B cell (primary cell): Measurements from ENCODE around the gene DAB1. TPM values are rescaled to one million over a fixed set of nuclear protein-coding genes. Genes with fewer than 3 reads are reported as not detected.

Experiments used
- ATAC-seq: fragments of 200-7000 bp; cut with Tn5 transposase; one replicate; pipeline ENCODE4 v1.10.0; 2021; ENCODE audit warnings: low read depth, mild to moderate bottlenecking, moderate number of reproducible peaks, moderate library complexity
- CTCF ChIA-PET: fragments of 350-600 bp; sonication (Branson Sonifier 250); formaldehyde crosslinking; loops from one replicate; lab custom pipeline; 2021; ENCODE audit warnings: antibody characterized with exemption, inconsistent platforms; lab: Charles Lee
- POLR2A ChIA-PET: fragments of 350-600 bp; sonication (Branson Sonifier 250); formaldehyde crosslinking; loops from one replicate; lab custom pipeline; 2021; ENCODE audit warnings: antibody characterized with exemption; lab: Charles Lee
- DNase-seq: peaks from one replicate; pipeline ENCODE4 v3.0.0; 2013
- H2AFZ ChIP-seq: 2 replicates; pipeline ENCODE4 v1.6.1; 2012; ENCODE audit warnings: mild to moderate bottlenecking, low read depth, low read length; ENCODE audit not compliant: insufficient read depth, poor library complexity, severe bottlenecking
- H3K27ac ChIP-seq, 2 donors: 1 replicate in 1 of 2; 2 replicates in 1 of 2; pipeline ENCODE4 v1.5.1; 2012 to 2013; ENCODE audit warnings: low read length in 2 of 2, mild to moderate bottlenecking in 2 of 2, moderate library complexity in 1 of 2
- H3K27me3 ChIP-seq, 4 experiments: fragments of 200-600 bp in 1 of 4; sonication (generic) in 1 of 4; replicated peaks in 1 of 4; 1 replicate in 2 of 4; 2 replicates in 2 of 4; pipeline versions ENCODE4 v1.6.1 to v1.7.0; 2013 to 2016; ENCODE audit warnings: low read length in 3 of 4, mild to moderate bottlenecking in 2 of 4, mixed read lengths in 1 of 4, moderate library complexity in 1 of 4; ENCODE audit not compliant: insufficient read depth in 4 of 4, control insufficient read depth in 3 of 4; ENCODE audit errors: control extremely low read depth in 1 of 4
- H3K36me3 ChIP-seq, 2 experiments: replicated peaks in 1 of 2; 1 replicate in 1 of 2; 2 replicates in 1 of 2; pipeline versions ENCODE4 v1.6.1 to v1.7.1; 2013; ENCODE audit warnings: low read length in 1 of 2; ENCODE audit not compliant: insufficient read depth in 2 of 2, control insufficient read depth in 1 of 2; ENCODE audit errors: control extremely low read depth in 1 of 2, extremely low read depth in 1 of 2
- H3K4me1 ChIP-seq, 2 donors: fragments of 200-600 bp in 1 of 2; sonication (generic) in 1 of 2; 1 replicate in 1 of 2; 2 replicates in 1 of 2; pipeline versions ENCODE4 v1.5.1 to v1.6.1; 2013 to 2017; ENCODE audit warnings: low read length in 2 of 2; ENCODE audit not compliant: control insufficient read depth in 2 of 2, insufficient read depth in 2 of 2
- H3K4me2 ChIP-seq: replicated peaks from 2 replicates; pipeline ENCODE3; 2012; ENCODE audit warnings: mild to moderate bottlenecking, low read depth, low read length; ENCODE audit not compliant: poor library complexity, severe bottlenecking
- H3K4me3 ChIP-seq, 5 experiments: fragments of 200-600 bp in 1 of 5; sonication (generic) in 1 of 5; 1 replicate in 3 of 5; 2 replicates in 2 of 5; pipeline versions ENCODE4 v1.5.1 to v1.7.0; 2011 to 2016; ENCODE audit warnings: low read length in 4 of 5, mild to moderate bottlenecking in 4 of 5, low read depth in 2 of 5, control low read depth in 1 of 5, moderate library complexity in 1 of 5; ENCODE audit not compliant: insufficient read depth in 1 of 5; ENCODE audit errors: control extremely low read depth in 1 of 5, extremely low read depth in 1 of 5
- H3K79me2 ChIP-seq: fragments of 200-600 bp; sonication (generic); one replicate; pipeline ENCODE4 v1.6.0; 2016; ENCODE audit warnings: low read length; ENCODE audit not compliant: control insufficient read depth, insufficient read depth
- H3K9ac ChIP-seq: fragments of 200-600 bp; sonication (generic); 2 replicates; pipeline ENCODE4 v1.6.1; 2017; ENCODE audit warnings: mild to moderate bottlenecking, low read length, moderate library complexity
- H3K9me3 ChIP-seq, 3 donors: one replicate each; pipeline versions ENCODE4 v1.6.1 to v1.7.1; 2013; ENCODE audit warnings: low read length in 2 of 3; ENCODE audit not compliant: control insufficient read depth in 2 of 3, insufficient read depth in 1 of 3; ENCODE audit errors: control extremely low read depth in 1 of 3
- H4K20me1 ChIP-seq: 2 replicates; pipeline ENCODE4 v1.6.0; 2012; ENCODE audit warnings: mild to moderate bottlenecking, low read length; ENCODE audit not compliant: insufficient read depth, control insufficient read depth, poor library complexity, severe bottlenecking
- H3K27ac Mint-ChIP-seq: one replicate; pipeline ENCODE4 v1.8.0; 2021; ENCODE audit warnings: mixed read lengths
- H3K27me3 Mint-ChIP-seq: one replicate; pipeline ENCODE4 v1.8.0; 2021; ENCODE audit warnings: mixed read lengths
- H3K4me1 Mint-ChIP-seq: one replicate; pipeline ENCODE4 v1.8.0; 2021; ENCODE audit warnings: mixed read lengths
- H3K4me3 Mint-ChIP-seq: one replicate; pipeline ENCODE4 v1.8.0; 2021; ENCODE audit warnings: mixed read lengths
- H3K9me3 Mint-ChIP-seq: one replicate; pipeline ENCODE4 v1.8.0; 2022; ENCODE audit warnings: mixed read lengths; ENCODE audit not compliant: insufficient read depth
- EZH2 ChIP-seq: IDR thresholded peaks from 2 replicates; pipeline ENCODE4 v1.6.1; 2012; ENCODE audit warnings: borderline replicate concordance, low read depth, mild to moderate bottlenecking, moderate library complexity, low read length; ENCODE audit not compliant: insufficient read depth, poor library complexity, severe bottlenecking
- WGBS: methylation state at CpG from one replicate; pipeline ENCODE4 v1.1.5; 2013; ENCODE audit warnings: missing lambda C conversion rate; ENCODE audit not compliant: insufficient coverage; 5-methylcytosine and 5-hydroxymethylcytosine counted together
- intact Hi-C: fragments of 100-400 bp; cut with micrococcal nuclease; formaldehyde crosslinking; loops from one replicate; pipeline ENCODE4 v1.10.0; 2022
- polyA plus RNA-seq: library from polyadenylated mRNA; depleted of rRNA; stranded (reverse); fragments of >200 nt; gene quantifications from 2 replicates; pipeline ENCODE4 v1.2.3, GENCODE V29; 2012
- total RNA-seq, 2 donors: library from RNA; stranded (reverse); fragments of 120-200 nt in 1 of 2; gene quantifications; 1 replicate in 1 of 2; 2 replicates in 1 of 2; pipeline versions ENCODE4 v1.2.3 to v1.2.4, GENCODE V29; 2013 to 2022
- TF ChIP-seq, protein P1 (sequence below): fragments of 200-600 bp; IDR thresholded peaks from one replicate; pipeline ENCODE4 v1.8.0; 2022; ENCODE audit warnings: antibody characterized with exemption, mild to moderate bottlenecking

The DAB1 gene
- total and polyA plus RNA-seq, 2 donors (not counting 1 experiment from before 2014, with no cell fraction given): not detected

- ChIA-PET POLR2A (no interaction called here), CTCF (no interaction called here)
- intact Hi-C loops: no loop called here
- Mint-ChIP-seq H3K4me3 (no peak overlapping the region), H3K27me3 (peaks cover 15% of the 10 kb centered on the region), H3K4me1 (no peaks in the 10 kb centered on the region), H3K27ac (no peak overlapping the region), H3K9me3 (no peaks in the 10 kb centered on the region)
- H3K4me1 ChIP-seq: no peaks in the 10 kb centered on the region
- no peaks in the 10 kb centered on the region for H3K9me3 ChIP-seq
- no peaks in the 10 kb centered on the region for H3K36me3 ChIP-seq
- no peak overlapping the region for H3K27ac ChIP-seq
- H3K4me3 ChIP-seq: no peak overlapping the region
- ATAC-seq: no peak
- H3K9ac ChIP-seq: no peak overlapping the region
- H3K27me3 ChIP-seq: no peaks in the 10 kb centered on the region
- TF ChIP-seq, protein P1, sequence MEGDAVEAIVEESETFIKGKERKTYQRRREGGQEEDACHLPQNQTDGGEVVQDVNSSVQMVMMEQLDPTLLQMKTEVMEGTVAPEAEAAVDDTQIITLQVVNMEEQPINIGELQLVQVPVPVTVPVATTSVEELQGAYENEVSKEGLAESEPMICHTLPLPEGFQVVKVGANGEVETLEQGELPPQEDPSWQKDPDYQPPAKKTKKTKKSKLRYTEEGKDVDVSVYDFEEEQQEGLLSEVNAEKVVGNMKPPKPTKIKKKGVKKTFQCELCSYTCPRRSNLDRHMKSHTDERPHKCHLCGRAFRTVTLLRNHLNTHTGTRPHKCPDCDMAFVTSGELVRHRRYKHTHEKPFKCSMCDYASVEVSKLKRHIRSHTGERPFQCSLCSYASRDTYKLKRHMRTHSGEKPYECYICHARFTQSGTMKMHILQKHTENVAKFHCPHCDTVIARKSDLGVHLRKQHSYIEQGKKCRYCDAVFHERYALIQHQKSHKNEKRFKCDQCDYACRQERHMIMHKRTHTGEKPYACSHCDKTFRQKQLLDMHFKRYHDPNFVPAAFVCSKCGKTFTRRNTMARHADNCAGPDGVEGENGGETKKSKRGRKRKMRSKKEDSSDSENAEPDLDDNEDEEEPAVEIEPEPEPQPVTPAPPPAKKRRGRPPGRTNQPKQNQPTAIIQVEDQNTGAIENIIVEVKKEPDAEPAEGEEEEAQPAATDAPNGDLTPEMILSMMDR: no peak
- TF ChIP-seq EZH2: no peak
- no peaks in the 10 kb centered on the region for H3K79me2 ChIP-seq
- no peak for DNase-seq
- no peak overlapping the region for H2AFZ ChIP-seq
- H3K4me2 ChIP-seq: no peak overlapping the region
- H4K20me1 ChIP-seq: no peaks in the 10 kb centered on the region
- 75% methylated on average over 1 of the region's 4 CpGs for WGBS
Observed at GRCh38 chr1:56977910-56978309, 445.9 kb downstream of the DAB1 start.

GRCh38 chr1:56975446-56975845 is 448.4 kb downstream of the DAB1 start:
- CTCF ChIA-PET: no interaction called here
- Histone ChIP-seq H4K20me1 (no peaks in the 10 kb centered on the region), H3K79me2 (no peaks in the 10 kb centered on the region), H3K4me1 (no peaks in the 10 kb centered on the region), H3K36me3 (no peaks in the 10 kb centered on the region), H2AFZ (no peak overlapping the region), H3K9ac (no peak overlapping the region), H3K9me3 (no peaks in the 10 kb centered on the region), H3K4me2 (no peak overlapping the region), H3K27me3 (no peaks in the 10 kb centered on the region), H3K4me3 (no peak overlapping the region), H3K27ac (no peak overlapping the region)
- no peaks in the 10 kb centered on the region for H3K9me3 Mint-ChIP-seq
- intact Hi-C loops: no loop called here
- no peak for ATAC-seq
- peaks cover 8% of the 10 kb centered on the region for H3K27me3 Mint-ChIP-seq
- H3K27ac Mint-ChIP-seq: no peak overlapping the region
- DNase-seq: no peak
- no peak overlapping the region for H3K4me3 Mint-ChIP-seq
- no peak for TF ChIP-seq EZH2
- TF ChIP-seq, protein P1: no peak
- WGBS: 63% methylated on average over 2 of the region's 4 CpGs
- no peaks in the 10 kb centered on the region for H3K4me1 Mint-ChIP-seq
- POLR2A ChIA-PET: no interaction called here
